Panc1 (cell line): ENCODE data around the gene CTF1.

Experiments
- CTCF ChIP-seq: fragments of 450-650 bp; IDR thresholded peaks from 2 replicates; pipeline ENCODE4 v1.5.1; 2017; ENCODE audit warnings: mild to moderate bottlenecking
- SIN3A ChIP-seq: IDR thresholded peaks from 2 replicates; pipeline ENCODE4 v1.6.1; 2012; ENCODE audit warnings: low read depth, mild to moderate bottlenecking, low read length, moderate library complexity, borderline replicate concordance; ENCODE audit not compliant: insufficient read depth
- TCF7L2 ChIP-seq: IDR thresholded peaks from 2 replicates; pipeline ENCODE4 v1.6.1; 2011; ENCODE audit warnings: mild to moderate bottlenecking, low read depth, low read length, inconsistent platforms
- TF ChIP-seq, protein P1 (sequence below), 2 experiments: IDR thresholded peaks; 2 replicates each; pipeline ENCODE4 v1.6.1; 2011 to 2012; ENCODE audit warnings: low read depth in 2 of 2, control low read depth in 1 of 2, low read length in 1 of 2, mild to moderate bottlenecking in 1 of 2, moderate library complexity in 1 of 2; ENCODE audit not compliant: insufficient read depth in 1 of 2

GRCh38 chr16:30850246-30850645 lies 46.2 kb upstream of the CTF1 start:
- TF ChIP-seq CTCF (no peak), TCF7L2 (no peak), SIN3A (no peak)
- TF ChIP-seq, protein P1, sequence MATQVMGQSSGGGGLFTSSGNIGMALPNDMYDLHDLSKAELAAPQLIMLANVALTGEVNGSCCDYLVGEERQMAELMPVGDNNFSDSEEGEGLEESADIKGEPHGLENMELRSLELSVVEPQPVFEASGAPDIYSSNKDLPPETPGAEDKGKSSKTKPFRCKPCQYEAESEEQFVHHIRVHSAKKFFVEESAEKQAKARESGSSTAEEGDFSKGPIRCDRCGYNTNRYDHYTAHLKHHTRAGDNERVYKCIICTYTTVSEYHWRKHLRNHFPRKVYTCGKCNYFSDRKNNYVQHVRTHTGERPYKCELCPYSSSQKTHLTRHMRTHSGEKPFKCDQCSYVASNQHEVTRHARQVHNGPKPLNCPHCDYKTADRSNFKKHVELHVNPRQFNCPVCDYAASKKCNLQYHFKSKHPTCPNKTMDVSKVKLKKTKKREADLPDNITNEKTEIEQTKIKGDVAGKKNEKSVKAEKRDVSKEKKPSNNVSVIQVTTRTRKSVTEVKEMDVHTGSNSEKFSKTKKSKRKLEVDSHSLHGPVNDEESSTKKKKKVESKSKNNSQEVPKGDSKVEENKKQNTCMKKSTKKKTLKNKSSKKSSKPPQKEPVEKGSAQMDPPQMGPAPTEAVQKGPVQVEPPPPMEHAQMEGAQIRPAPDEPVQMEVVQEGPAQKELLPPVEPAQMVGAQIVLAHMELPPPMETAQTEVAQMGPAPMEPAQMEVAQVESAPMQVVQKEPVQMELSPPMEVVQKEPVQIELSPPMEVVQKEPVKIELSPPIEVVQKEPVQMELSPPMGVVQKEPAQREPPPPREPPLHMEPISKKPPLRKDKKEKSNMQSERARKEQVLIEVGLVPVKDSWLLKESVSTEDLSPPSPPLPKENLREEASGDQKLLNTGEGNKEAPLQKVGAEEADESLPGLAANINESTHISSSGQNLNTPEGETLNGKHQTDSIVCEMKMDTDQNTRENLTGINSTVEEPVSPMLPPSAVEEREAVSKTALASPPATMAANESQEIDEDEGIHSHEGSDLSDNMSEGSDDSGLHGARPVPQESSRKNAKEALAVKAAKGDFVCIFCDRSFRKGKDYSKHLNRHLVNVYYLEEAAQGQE (IDR thresholded peaks at IDR 0.05; ENCODE audit: insufficient read depth in 1 of 2, low read depth in 2 of 2, low read length in 1 of 2) = no peak
